Left hindlimb (tissue), 1 donor: Measurements from ENCODE around the gene ADH7.
"Not testable (repeated sequence)": the region's sequence is repeated elsewhere in the genome, so short reads cannot be mapped to it uniquely, and the experiment has no call there.

Source experiments
- DNase-seq: peaks from one replicate; pipeline ENCODE4 v3.0.0-alpha.2; 2018

The ADH7 gene

DNA sequence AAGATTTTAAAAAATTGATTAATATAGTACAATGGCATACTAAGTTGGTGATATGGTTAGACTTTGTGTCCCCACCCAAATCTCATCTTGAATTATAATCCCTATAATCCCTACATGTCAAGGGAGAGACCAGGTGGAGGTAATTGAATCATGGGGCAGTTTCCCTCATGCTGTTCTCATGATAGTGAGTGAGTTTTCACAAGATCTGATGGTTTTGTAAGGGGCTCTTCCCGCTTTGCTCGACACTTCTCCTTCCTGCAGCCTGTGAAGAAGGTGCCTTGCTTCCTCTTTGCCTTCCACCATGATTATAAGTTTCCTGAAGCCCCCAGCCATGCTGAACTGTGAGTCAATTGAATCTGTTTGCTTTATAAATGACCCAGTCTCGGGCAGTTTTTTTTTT lies 20.2 kb downstream of the ADH7 start:
- DNase-seq, result not testable (repeated sequence)

DNA sequence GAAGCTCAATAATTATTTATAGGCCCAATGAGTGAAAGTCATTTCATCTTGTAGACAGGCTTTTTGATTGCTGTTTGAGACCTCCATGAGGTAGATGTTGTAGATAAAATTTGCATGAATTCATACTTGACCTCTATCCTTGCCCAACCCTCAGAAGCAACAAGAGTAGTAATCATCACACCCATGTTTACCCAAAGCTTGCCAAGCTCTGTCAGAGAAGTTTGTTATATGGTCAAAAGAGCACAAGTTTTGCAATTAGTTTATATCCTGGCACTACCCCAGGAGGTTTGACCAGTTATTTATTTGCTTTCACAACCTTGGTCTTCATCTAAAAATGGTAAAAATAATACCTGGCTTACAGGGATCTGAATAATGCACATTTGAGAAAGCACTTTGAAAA lies 20.7 kb downstream of the ADH7 start:
- no peak for DNase-seq

DNA sequence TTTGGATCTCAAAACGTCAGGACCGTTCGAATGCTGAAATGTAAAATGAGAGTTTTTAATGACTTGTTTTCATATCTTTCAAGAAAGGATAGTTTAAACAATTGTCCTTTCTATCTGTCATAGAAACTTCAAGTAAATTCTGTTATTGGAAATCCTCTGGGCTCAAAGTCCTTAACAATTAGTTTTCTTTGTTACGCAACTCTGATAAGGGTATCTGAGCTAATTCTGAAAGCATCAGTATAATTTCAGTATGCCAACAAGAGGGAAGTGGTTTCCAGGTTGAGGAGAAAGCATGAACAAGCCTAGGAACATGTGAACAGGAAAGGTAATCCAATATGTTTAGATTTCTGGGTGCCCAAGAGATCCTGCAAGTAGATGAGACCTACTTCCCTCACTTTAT lies 22.0 kb downstream of the ADH7 start:
- no peak for DNase-seq

DNA sequence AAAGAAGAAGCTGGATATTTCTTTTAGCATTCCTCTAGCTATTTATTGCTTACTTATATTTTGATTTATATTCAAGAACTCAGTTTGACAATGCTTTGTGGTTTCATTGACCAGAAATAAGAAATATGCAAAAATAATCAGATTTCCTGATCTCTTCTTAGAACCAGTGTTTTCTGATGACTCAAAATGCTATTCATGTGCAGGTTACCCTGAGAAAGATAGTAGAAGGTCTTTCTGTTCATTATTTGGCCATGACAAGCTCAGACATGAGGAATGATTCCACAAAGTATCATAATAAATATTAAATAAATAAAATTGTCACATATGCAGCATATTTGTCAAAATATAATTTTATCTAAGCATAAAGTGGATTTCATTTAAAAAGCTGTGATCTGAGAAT lies 24.1 kb downstream of the ADH7 start:
- no peak for DNase-seq

DNA sequence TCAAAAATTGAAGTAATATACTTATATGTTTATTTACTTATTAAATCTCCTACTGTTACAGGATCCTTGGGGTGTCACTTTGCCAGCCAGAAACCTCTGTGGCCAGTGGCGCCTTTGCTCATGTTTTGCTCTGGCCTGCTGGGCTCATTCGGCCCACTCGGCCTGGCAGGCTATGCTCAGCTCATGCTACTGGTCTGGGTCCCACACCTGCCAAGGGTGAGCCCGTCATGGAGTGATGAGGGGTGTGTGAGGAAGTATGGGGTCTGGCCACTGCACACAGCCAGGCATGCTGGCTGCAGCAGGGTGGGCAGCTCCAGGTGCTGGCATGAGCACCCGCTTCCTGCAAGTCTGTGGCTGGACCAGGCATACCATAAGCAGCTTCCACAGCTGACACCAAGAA lies 25.1 kb downstream of the ADH7 start:
- no peak for DNase-seq

DNA sequence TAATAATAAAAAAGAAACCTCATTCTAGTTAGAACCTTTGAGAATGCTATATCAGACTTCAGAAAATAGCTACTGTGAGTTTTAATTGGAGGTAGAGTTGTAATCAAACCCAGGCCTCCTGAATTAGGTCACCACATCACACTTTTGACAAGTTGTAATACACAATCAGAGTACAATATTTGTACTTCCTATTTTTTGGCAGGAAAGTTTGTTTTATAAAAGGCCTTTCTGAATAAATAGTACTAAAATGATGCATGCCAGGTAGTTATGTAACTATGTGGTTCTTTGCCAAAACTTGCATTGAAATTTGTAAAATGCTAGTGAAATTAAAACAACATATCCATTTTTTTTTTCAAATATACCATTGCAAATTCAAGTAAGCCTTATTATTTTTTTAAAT lies 26.8 kb downstream of the ADH7 start:
- DNase-seq, result no peak

DNA sequence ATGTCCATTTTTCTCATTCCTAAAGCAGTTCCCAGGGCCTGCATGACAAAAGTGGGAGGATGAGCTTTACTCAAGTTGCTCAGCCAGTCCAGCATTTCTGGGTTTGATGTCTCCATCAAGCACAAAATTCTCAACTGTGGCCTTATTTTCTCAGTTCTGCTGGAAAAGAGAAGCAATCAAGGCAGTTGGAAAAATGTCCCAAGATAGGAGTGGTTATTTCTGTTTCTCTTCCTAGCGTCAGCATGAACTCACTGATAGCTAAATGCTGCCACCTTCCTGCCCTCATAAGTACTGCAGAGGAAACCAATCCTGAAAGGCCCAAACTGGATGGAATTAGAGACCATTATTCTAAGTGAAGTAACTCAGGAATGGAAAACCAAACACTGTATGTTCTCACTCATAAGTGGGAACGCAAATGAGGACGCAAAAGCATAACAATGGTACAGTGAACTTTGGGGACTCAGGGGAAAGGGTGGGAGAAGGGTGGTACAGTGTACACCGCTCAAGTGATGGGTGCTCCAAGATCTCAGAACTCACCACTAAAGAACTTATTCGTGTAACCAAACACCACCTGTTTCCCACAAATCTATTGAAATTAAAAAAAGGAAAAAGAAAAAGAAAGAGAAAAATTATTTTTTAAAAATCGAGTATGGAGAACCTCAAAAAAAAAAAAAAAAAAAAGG lies 29.6 kb downstream of the ADH7 start:
- peak; percentile 76 for DNase-seq

DNA sequence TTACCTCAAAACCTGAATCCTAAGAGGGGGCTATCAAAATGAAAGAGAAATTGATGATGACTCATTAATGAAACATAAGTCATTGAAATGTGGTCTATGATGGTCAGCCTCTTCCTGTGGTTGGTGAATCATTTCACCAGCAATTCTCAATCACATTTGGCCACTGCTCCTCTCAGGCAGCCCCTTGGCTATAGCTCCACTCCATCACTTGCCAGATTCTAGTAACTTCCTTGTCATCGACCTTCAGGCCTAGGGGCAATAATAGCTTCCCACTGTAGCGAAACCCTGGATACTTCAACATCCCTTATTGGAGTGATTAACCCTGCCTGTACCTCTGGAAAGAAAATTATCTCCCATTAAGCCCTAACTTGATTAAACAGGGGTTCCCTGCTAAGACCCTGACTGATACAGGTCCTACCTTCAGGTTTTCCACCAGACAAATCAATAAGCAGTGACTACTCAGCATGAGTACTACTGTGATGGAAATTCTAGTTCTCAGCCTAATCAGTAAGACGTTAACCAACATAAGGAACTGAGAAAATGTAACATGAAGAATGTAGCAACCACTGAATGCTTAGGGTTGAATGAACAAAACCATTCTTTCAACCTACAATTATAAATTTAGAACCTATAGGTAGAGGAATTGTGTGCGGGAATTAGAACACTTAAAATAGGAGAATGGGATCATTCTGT lies 30.4 kb downstream of the ADH7 start:
- no peak for DNase-seq

DNA sequence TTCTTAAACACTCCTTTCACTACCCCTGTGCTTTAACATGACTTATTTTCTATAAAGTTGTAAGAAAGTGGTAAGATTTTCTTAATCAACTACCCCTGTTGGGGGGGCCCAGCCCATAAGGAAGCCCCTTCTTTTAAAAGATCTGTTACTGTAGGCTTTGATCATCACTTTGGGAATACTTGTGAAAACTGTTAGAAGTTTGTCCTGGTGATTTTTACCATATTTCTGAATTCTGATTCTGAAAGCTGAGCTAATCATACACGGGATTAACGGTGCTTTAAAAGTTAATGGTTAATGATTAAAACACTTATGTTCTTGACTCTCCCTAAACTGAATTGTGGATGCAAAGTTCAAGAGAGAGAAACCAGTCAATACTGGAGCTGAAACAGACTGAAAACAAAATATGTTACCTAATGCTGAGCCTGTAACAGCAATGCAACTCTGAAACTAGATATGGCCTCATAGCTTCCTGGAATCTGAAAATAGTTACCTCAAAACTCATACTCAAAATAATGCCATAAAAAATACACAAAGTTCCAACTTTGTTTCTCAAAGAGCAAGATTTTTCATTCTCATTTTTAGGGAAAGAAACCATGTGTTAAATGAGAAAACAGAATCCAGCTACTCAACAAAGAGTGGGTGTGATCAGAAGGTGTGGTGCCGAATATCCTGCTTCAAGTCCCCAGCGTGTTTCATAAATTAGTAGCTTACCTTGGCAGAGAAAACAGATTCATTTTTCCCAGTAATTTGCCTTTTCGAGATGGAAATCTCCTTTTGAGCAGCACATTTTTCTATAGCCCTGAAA lies 31.6 kb downstream of the ADH7 start:
- DNase-seq, result no peak

DNA sequence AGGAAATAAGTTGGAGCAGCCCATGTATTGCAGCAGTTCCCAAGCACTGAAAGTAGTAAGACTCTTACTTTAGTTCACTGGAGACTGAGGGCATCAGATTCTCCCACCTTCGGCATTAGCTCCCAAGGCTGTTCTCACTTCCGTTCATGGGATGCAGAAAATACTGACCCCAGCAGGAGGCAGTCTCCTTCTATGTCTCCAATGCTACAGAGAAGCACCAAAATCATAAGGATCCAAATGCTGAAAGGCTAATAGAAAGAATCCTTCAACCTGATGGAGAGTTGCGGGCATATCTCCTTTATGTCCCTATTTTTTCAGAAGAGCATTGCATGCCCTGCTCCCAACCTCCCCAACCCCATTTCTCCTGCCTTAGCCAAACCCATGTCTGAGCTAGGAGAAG lies 32.4 kb downstream of the ADH7 start:
- DNase-seq, result no peak

DNA sequence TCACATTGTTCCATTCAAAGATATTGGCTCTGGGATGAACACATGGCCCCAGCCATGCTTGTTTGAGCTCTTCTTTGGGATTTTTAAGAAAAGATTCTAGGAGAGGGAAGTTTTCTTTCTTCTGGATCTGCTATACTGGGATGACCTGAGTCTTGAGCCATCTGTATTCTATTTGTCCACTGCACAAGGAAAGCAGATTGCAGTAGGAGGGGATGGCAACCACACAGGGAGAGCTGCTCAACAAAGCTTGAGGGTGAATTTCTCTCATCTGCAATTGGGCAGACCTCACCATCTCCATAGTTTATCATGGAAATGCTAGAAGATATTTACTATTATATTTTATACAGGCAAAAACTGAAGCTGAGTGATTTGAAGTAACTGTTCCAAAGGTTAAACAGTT lies 34.3 kb downstream of the ADH7 start:
- no peak for DNase-seq

DNA sequence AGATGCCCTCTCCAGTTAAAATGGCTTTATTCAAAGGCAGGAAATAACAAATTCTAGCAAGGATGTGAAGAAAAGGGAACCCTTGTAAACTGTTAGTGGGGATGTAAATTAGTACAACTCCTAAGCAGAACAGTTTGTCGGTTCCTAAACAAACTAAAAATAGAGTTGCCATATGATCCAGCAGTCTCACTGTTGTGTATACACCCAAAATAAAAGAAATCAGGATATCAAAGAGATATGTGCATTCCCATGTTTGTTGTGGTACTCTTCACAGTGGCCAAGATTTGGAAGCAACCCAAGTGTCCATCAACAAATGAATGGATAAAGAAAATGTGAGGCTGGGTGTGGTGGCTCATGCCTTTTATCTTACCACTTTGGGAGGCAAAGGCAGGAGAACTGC lies 36.1 kb downstream of the ADH7 start:
- DNase-seq, result no peak

DNA sequence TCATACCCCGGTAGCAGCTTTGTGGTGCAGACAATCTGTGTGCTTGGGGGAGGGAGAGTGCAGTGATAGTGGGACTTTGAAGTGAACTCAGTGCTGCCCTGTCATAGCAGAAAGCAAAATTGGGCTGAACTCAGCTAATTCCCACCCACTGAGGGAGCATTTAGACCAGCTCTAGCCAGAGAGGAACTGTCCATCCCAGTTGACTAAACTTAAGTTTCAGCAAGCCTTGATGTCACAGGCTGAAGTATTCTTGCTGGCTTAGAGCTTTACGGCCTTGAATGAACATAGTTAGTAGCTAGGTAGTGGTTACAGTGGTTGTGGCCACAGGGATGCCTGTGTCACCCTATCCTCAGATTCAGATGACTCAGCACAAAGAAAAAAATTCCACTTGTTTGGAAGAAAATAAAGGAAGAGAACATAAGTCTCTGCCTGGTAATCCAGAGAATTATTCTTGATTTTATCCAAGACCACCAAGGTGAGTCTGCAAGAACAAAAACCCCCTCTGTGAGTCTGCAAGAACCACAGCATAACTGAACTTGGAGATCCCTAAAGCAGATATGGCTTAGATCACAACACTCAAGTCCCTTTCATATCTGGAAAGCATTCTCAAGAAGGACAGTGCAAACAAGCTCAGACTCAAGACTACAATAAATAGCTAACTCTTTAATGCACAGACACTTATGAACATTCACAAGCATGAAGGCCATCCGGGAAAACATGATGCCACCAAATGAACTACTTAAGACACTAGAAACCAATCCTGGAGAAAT lies 39.4 kb downstream of the ADH7 start:
- no peak for DNase-seq

DNA sequence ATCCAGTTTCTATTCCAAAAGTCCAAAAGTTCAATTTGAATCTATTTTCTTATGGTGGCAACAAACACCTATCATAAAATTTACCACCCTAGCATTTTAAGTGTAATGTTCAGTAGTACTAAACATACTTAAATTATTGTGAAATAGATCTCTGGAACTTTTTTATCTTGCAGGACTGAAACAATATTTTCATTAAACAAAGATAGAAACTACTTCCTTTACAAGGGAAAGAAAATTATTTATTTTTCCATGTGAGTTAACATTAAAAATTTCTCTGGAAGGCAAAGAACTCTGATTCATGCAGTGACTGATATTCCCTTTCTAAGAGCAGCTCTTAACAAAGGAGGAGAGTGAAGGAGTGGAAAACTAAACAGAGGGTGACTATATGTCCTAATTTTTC lies 40.2 kb downstream of the ADH7 start:
- DNase-seq, result no peak

DNA sequence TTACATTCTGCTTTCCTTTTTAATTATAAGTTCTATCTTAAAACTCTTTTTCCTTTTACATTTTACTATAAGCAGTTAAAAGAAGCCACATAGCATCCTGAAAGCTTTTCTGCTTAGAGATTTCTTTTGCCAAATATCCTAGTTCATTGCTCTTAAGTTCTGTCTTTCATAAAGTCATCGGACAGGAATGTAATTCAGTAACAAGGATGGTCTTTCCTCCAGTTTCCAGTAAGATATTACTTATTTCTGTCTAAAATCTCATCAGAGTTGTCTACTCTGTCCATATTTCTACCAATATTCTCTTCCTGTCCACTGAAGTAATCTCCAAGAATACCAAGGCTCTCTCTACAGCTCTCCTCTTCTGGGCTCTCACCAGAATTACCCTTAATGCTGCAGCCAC lies 45.1 kb downstream of the ADH7 start:
- no peak for DNase-seq

DNA sequence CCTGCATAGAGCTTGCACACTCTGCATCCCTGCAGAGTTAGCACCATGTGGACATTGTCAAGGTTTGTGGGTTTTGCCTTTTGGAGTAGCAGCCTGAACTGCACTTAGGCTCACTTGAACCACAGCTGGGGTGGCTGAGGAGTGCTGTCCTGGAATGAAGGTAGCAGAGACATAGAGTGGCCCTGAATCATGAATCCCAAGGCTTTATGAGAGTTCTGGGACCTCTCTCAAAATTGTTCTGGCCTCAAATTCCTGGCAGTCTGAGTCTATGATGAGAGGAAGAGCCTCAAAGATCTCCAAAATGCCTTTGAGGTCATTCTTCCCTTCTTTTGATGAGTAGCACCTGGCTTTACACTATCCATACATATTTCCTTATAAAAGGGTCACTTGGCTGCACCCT lies 45.5 kb downstream of the ADH7 start:
- no peak for DNase-seq

DNA sequence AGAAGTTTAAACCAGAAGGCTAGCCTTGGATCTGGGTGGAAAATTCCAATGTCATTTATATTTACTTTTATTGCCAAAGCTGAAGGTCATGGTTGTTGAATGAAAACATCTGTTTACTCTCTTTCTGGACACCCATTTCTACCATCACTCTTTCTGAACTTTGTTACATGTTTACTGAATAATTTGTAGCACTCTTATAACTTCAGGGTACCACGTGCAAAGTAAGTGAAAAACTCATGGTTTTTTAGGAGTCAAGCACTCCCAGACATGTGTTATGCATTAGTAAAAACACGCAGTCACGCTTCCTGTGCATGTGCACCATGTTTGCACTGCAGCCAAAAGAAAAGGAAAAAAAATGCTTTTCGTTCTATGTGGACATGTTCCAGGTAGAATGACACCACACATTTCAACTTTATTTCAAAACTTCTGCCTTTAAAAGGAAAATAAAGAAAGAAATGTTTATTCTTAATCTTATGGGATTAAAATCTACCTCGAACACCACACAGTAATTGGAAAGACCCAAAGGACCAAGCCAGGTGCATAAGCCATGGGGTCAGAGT lies 51.2 kb downstream of the ADH7 start:
- peak; percentile 47 for DNase-seq

DNA sequence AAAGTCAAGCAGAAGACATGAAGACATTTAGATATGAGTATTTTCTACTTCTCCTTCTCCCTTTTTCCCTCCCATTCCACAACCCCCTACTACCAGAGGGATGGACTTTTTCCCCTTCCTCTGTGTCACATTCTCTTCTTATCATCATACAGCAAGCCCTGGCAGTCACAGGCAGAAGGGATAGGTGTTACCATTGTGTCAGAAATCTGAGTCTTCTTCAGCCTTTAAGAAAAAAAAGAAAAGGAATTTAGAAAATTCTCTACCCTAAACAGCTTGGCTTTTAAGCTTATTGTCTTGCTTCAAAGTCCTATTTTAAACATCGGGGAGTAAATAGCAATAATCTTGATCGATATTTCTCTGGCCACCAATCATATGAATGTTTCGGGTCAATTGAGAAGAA lies 51.7 kb downstream of the ADH7 start:
- DNase-seq, result no peak

DNA sequence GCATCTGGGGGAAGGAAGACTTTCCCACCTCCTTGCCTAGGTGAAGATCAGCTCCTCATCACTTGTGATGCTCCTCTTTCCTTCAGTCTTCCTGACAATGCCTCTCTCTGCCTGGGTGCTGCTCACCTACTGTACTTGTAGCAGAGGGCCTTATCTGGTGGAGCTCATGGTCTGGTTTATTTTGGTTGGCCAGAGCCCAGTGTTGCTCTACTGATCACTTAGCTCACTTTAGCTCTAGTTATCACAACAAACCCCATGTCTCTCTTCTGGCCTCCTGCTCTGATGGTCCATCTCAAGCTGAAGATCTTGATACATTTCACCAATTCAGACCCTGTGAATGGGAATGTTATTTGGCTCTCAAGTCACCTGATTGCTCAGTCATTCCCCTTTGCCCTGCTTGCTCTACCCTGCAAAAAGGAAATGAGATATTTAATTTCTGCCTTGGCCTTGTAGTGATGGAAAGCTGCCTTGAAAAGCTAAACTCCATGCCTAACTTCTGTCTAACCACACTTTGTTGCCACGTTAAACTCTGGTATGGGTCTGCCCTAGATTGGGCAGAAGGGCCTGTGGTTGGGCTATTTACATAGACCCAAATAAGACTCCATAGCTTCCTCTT lies 52.3 kb downstream of the ADH7 start:
- DNase-seq, result no peak

DNA sequence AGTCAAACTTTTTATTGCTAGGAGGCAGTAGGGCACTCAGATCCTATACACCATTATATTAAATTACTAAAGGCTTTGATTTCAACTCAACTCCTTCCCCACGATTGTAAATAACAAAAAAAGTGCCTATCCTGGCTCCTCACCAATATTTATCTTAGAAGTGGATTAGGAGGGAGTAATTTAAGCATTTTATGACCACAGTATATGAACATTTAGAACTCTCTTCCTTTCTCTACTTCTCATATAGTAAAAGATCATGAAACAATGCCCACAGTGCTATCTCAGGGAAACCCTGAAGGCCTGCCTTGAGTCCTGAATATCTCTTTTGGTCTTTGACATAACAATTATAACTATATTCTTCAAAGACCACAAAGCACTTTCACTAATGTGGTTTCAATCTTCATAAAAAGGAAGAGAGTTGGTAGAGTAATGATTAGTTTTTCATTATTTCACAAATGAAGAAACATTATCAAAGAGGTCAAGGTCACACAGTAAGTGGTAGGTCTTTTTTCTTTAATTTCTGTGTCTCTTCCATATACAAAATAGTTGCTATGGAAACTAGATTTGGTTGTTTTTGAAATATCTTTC lies 53.5 kb downstream of the ADH7 start:
- DNase-seq, result no peak

DNA sequence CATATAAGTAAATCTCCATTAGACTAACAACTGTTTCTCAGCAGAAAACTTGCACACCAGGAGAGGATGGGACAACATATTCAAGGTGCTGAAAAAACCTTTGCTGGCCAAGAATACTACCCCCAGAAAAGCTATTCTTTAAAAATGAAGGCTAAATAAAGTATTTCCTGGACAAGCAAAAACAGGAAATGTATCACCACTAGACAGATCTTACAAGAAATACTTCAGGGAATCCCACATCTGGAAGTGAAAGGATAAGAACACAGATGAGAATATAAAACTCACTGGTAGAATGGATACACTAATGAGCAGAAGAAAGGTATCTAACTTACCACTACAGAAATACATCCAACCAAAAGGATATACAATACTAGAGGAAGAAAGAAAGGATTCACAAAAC lies 55.6 kb downstream of the ADH7 start:
- no peak for DNase-seq

DNA sequence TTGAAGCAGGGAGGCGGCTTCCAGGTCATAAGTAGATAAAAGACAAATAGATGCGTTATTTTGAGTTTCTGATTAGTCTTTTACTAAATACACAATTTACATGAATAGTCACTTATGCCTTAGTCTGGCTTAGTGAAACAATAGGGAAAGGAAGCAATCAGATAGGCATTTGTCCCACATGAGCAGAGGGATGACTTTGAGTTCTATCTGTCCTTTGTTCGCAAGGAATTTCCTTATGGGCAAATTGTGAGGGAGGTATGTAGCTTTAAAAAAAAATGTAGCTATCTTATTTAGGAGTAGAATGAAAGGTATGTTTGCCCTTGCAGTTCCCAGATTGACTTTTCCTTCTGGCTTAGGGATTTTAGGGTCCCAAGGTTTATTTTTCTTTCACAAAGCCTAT lies 56.3 kb downstream of the ADH7 start:
- no peak for DNase-seq
